Natural killer cell (primary cell): ENCODE data around the gene KRTAP19-1. TPM values are rescaled to one million over a fixed set of nuclear protein-coding genes. Genes with fewer than 3 reads are reported as not detected.

ENCODE experiments used
- ATAC-seq, 3 donors: fragments of 150-1000 bp in 2 of 3; fragments of 200-7000 bp in 1 of 3; cut with Tn5 transposase; 1 replicate in 1 of 3; 2 replicates in 2 of 3; pipeline ENCODE4 v1.10.0; 2021; ENCODE audit warnings: mild to moderate bottlenecking in 2 of 3, moderate library complexity in 2 of 3
- DNase-seq, 2 donors: peaks; one replicate each; pipeline versions ENCODE4 v3.0.0 to v3.0.0-alpha.2; 2013 to 2021; ENCODE audit warnings: mixed read lengths in 1 of 2
- H3K27ac ChIP-seq: one replicate; pipeline ENCODE4 v1.5.1; 2013; ENCODE audit warnings: mild to moderate bottlenecking, low read length
- H3K27me3 ChIP-seq: one replicate; pipeline ENCODE4 v1.6.1; 2013; ENCODE audit warnings: low read length; ENCODE audit not compliant: control insufficient read depth, insufficient read depth
- H3K36me3 ChIP-seq: one replicate; pipeline ENCODE4 v1.6.1; 2013; ENCODE audit warnings: low read length; ENCODE audit not compliant: control insufficient read depth, insufficient read depth
- H3K4me1 ChIP-seq: one replicate; pipeline ENCODE4 v1.6.1; 2013; ENCODE audit warnings: low read length; ENCODE audit not compliant: control insufficient read depth, insufficient read depth
- H3K4me3 ChIP-seq: one replicate; pipeline ENCODE4 v1.5.1; 2013; ENCODE audit warnings: low read length
- H3K9me3 ChIP-seq: one replicate; pipeline ENCODE4 v1.6.1; 2013; ENCODE audit warnings: low read length; ENCODE audit not compliant: control insufficient read depth, insufficient read depth
- H3K27ac Mint-ChIP-seq, 2 donors: one replicate each; pipeline ENCODE4 v1.8.0; 2022; ENCODE audit warnings: mild to moderate bottlenecking in 2 of 2, mixed read lengths in 2 of 2, moderate library complexity in 1 of 2
- H3K27me3 Mint-ChIP-seq, 2 donors: one replicate each; pipeline ENCODE4 v1.8.0; 2022; ENCODE audit warnings: low read depth in 2 of 2, mixed read lengths in 2 of 2
- H3K36me3 Mint-ChIP-seq: one replicate; pipeline ENCODE4 v1.8.0; 2022; ENCODE audit warnings: mixed read lengths
- H3K4me1 Mint-ChIP-seq, 2 donors: one replicate each; pipeline ENCODE4 v1.8.0; 2022; ENCODE audit warnings: mixed read lengths in 2 of 2
- H3K4me3 Mint-ChIP-seq: one replicate; pipeline ENCODE4 v1.8.0; 2022; ENCODE audit warnings: mild to moderate bottlenecking, moderate library complexity, mixed read lengths
- H3K9me3 Mint-ChIP-seq, 2 donors: one replicate each; pipeline ENCODE4 v1.8.0; 2022; ENCODE audit warnings: mixed read lengths in 2 of 2
- WGBS: methylation state at CpG from one replicate; pipeline ENCODE4 v1.1.7; 2013; ENCODE audit warnings: missing lambda C conversion rate; ENCODE audit not compliant: insufficient coverage; 5-methylcytosine and 5-hydroxymethylcytosine counted together
- intact Hi-C: fragments of 100-400 bp; cut with micrococcal nuclease; formaldehyde crosslinking; loops from one replicate; pipeline ENCODE4 v1.14.2; 2022
- total RNA-seq, 4 donors: library from RNA; stranded (reverse); fragments of 120-200 nt in 1 of 4; gene quantifications; one replicate each; pipeline versions ENCODE4 v1.2.3 to v1.2.4, GENCODE V29; 2013 to 2022
- TF ChIP-seq, protein P1 (sequence below): fragments of 200-600 bp; IDR thresholded peaks from one replicate; pipeline ENCODE4 v1.8.0; 2022; ENCODE audit warnings: antibody characterized with exemption

Gene KRTAP19-1
- total RNA-seq, 3 donors from 2014 or later (not counting 1 experiment from before 2014, with no cell fraction given): not detected

DNA sequence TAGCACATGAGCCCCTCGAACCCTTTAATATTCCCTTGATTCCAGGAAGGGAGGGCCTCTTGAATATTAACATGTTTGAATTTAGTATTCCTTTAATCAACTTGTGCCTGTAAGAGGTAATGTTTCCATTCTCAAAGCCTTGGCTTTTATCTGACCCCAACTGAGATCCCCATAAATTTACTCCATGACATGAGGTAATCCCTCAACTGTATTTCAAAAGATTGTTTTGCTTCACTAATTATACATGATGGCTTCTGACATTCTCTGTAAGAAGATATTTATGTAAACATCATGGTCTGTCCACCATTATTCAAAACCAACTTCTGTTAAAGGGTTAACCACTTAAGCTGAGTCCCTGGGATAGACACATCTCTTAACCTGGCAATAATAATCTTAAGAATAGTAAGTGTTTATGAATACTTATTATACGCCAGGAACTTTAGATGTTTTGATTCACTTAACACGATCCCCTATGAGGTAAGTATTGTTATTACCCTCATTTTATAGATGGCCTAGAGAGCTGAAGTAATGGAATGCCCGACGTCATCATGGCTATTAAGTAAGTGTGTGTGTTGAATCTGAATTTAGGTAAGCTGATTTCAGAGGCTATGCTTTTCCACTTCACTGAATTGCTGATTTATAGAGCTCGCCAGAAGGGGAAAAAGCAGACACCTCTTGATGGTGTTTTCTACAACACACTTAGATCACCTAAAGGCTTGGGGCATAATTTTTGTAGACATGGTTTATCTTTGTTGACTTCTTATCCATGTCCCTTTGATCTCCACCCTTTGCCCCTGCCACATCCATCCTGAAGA lies 11.1 kb downstream of the KRTAP19-1 start:
- H3K27me3 ChIP-seq: no peaks in the 10 kb centered on the region
- H3K4me3 Mint-ChIP-seq: no peak overlapping the region
- intact Hi-C loops: no loop called here
- DNase-seq: no peak
- H3K9me3 Mint-ChIP-seq: peaks cover 5 to 6% of the 10 kb centered on the region in 2 donors
- TF ChIP-seq, protein P1, sequence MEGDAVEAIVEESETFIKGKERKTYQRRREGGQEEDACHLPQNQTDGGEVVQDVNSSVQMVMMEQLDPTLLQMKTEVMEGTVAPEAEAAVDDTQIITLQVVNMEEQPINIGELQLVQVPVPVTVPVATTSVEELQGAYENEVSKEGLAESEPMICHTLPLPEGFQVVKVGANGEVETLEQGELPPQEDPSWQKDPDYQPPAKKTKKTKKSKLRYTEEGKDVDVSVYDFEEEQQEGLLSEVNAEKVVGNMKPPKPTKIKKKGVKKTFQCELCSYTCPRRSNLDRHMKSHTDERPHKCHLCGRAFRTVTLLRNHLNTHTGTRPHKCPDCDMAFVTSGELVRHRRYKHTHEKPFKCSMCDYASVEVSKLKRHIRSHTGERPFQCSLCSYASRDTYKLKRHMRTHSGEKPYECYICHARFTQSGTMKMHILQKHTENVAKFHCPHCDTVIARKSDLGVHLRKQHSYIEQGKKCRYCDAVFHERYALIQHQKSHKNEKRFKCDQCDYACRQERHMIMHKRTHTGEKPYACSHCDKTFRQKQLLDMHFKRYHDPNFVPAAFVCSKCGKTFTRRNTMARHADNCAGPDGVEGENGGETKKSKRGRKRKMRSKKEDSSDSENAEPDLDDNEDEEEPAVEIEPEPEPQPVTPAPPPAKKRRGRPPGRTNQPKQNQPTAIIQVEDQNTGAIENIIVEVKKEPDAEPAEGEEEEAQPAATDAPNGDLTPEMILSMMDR: no peak
- no peaks in the 10 kb centered on the region for H3K4me1 ChIP-seq
- H3K4me1 Mint-ChIP-seq: no peaks in the 10 kb centered on the region
- no peaks in the 10 kb centered on the region for H3K36me3 Mint-ChIP-seq
- no peak overlapping the region for H3K27ac ChIP-seq
- no peak overlapping the region for H3K4me3 ChIP-seq
- no peak overlapping the region for H3K27ac Mint-ChIP-seq
- H3K27me3 Mint-ChIP-seq: no peaks in the 10 kb centered on the region
- no peak for ATAC-seq
- WGBS: 84% methylated on average over 4 of the region's 6 CpGs
- no peaks in the 10 kb centered on the region for H3K36me3 ChIP-seq
- H3K9me3 ChIP-seq: no peaks in the 10 kb centered on the region

DNA sequence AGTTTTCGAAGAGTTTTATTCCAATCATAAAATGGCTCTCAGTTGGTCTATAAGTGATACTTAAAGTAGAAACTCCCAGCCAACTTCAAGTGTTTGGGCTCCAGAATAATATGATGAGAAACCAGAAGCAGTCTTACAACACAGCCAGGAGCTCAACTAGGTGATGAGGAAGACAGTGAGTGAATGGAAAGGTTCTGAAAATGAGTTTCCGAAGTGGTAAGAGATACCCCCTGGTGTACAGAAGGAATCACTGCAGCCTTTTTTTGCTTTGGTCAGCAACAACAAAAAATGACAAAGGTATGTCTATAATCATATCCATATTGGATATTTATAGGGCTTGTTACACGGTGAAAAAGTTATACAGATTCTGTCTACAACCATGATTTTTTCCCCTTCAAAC lies 16.5 kb downstream of the KRTAP19-1 start:
- WGBS: 7% methylated on average over 1 of the region's 3 CpGs
- no peak for DNase-seq

DNA sequence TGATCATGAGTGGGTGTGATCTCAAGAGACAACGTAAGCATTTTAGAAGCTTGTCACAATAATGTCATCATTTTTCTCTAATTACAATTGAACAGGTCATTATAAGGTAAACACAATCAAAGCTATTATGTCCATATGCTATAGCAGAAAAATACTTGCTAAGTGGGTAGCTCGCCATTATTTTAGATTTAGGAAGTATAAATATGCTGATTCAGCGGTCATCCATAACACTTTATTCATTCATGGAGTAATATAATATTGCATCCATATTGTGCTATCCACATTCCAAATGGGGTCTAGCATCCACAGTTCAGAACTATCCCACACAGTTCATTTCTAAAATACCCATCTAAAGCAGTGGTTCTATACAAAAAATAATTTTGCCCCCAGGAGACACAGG lies 31.7 kb downstream of the KRTAP19-1 start:
- no peak overlapping the region for H3K27ac ChIP-seq
- H3K36me3 Mint-ChIP-seq: no peaks in the 10 kb centered on the region
- H3K27me3 ChIP-seq: no peaks in the 10 kb centered on the region
- no peak overlapping the region for H3K4me3 Mint-ChIP-seq
- no CpG with 5 or more reads among the region's 3 CpGs for WGBS
- TF ChIP-seq, protein P1: no peak
- peaks cover 0 to 2% of the 10 kb centered on the region in 2 donors for H3K9me3 Mint-ChIP-seq
- ATAC-seq (no peak), DNase-seq (no peak)
- no peaks in the 10 kb centered on the region for H3K36me3 ChIP-seq
- H3K4me3 ChIP-seq: no peak overlapping the region
- intact Hi-C loops: no loop called here
- no peaks in the 10 kb centered on the region for H3K27me3 Mint-ChIP-seq
- no peaks in the 10 kb centered on the region for H3K4me1 ChIP-seq
- H3K9me3 ChIP-seq: no peaks in the 10 kb centered on the region
- no peak overlapping the region for H3K27ac Mint-ChIP-seq
- H3K4me1 Mint-ChIP-seq: no peaks in the 10 kb centered on the region

More for the DNA sequence above, 16.5 kb downstream of the KRTAP19-1 start:
- H3K4me1 ChIP-seq: no peaks in the 10 kb centered on the region
- ATAC-seq: no peak
- no peaks in the 10 kb centered on the region for H3K4me1 Mint-ChIP-seq
- H3K27ac ChIP-seq: no peak overlapping the region
- intact Hi-C loops: no loop called here
- no peaks in the 10 kb centered on the region for H3K36me3 Mint-ChIP-seq
- no peaks in the 10 kb centered on the region for H3K27me3 Mint-ChIP-seq
- no peak overlapping the region for H3K4me3 ChIP-seq
- H3K27ac Mint-ChIP-seq: no peak overlapping the region
- H3K27me3 ChIP-seq: no peaks in the 10 kb centered on the region
- H3K9me3 Mint-ChIP-seq: peaks cover 0 to 4% of the 10 kb centered on the region in 2 donors
- H3K4me3 Mint-ChIP-seq: no peak overlapping the region
- no peaks in the 10 kb centered on the region for H3K9me3 ChIP-seq
- no peaks in the 10 kb centered on the region for H3K36me3 ChIP-seq
- TF ChIP-seq, protein P1: no peak
